GM20000 (cell line): ENCODE results near the gene PRKAB1.

Experiments
- DNase-seq: peaks from one replicate; pipeline ENCODE4 v3.0.0; 2012; ENCODE audit warnings: low spot score
- CTCF ChIP-seq: IDR thresholded peaks from 2 replicates; pipeline ENCODE4 v1.5.1; 2012; ENCODE audit warnings: mild to moderate bottlenecking, control low read depth; ENCODE audit errors: extremely low read depth, missing control alignments

Gene PRKAB1

GRCh38 chr12:119672194-119672593, 4.3 kb downstream of the PRKAB1 start:
- DNase-seq, result no peak
- TF ChIP-seq CTCF, result no peak

- DNase-seq, result no peak
- TF ChIP-seq CTCF, result no peak
Observed at GRCh38 chr12:119673634-119674033, 5.7 kb downstream of the PRKAB1 start.

GRCh38 chr12:119674560-119674959, 6.6 kb downstream of the PRKAB1 start:
- no peak for TF ChIP-seq CTCF
- DNase-seq, result no peak

GRCh38 chr12:119676022-119676421, 8.1 kb downstream of the PRKAB1 start:
- DNase-seq, result no peak
- TF ChIP-seq CTCF, result no peak

- TF ChIP-seq CTCF, result no peak
- DNase-seq, result no peak
Observed at GRCh38 chr12:119676573-119676972, 8.6 kb downstream of the PRKAB1 start.

- TF ChIP-seq CTCF, result no peak
- no peak for DNase-seq
Observed at GRCh38 chr12:119678459-119678858, 10.5 kb downstream of the PRKAB1 start.

- TF ChIP-seq CTCF, result no peak
- DNase-seq, result no peak
Observed at GRCh38 chr12:119679081-119679480, 11.1 kb downstream of the PRKAB1 start.

- no peak for TF ChIP-seq CTCF
- DNase-seq, result no peak
Observed at GRCh38 chr12:119679490-119679889, 11.6 kb downstream of the PRKAB1 start.
